Measurements from ENCODE around the gene PRR14.

- TF ChIP-seq CTCF (IDR thresholded peaks at IDR 0.05) (no peak), POLR2AphosphoS5 (IDR thresholded peaks at IDR 0.05) (no peak), POLR2A (IDR thresholded peaks at IDR 0.05) (no peak)
These were observed 6.5 kb downstream of the PRR14 start for GRCh38 chr16:30656974-30657865.
